Ureter (tissue), 1 donor: ENCODE results near the gene TMCO1. TPM values are rescaled to one million over a fixed set of nuclear protein-coding genes. Genes with fewer than 3 reads are reported as not detected.
"Not testable (repeated sequence)": the region's sequence is repeated elsewhere in the genome, so short reads cannot be mapped to it uniquely, and the experiment has no call there.

Experiments used
- DNase-seq: peaks from one replicate; pipeline ENCODE4 v3.0.0-alpha.2; 2020; ENCODE audit warnings: low spot score
- total RNA-seq: library from RNA; stranded (reverse); gene quantifications from one replicate; pipeline ENCODE4 v1.2.4, GENCODE V29; 2023
- donor health status: DM: yes; HTN: yes; CAD: no.

The TMCO1 gene, protein sequence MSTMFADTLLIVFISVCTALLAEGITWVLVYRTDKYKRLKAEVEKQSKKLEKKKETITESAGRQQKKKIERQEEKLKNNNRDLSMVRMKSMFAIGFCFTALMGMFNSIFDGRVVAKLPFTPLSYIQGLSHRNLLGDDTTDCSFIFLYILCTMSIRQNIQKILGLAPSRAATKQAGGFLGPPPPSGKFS
- 92.4 TPM for total RNA-seq

DNA sequence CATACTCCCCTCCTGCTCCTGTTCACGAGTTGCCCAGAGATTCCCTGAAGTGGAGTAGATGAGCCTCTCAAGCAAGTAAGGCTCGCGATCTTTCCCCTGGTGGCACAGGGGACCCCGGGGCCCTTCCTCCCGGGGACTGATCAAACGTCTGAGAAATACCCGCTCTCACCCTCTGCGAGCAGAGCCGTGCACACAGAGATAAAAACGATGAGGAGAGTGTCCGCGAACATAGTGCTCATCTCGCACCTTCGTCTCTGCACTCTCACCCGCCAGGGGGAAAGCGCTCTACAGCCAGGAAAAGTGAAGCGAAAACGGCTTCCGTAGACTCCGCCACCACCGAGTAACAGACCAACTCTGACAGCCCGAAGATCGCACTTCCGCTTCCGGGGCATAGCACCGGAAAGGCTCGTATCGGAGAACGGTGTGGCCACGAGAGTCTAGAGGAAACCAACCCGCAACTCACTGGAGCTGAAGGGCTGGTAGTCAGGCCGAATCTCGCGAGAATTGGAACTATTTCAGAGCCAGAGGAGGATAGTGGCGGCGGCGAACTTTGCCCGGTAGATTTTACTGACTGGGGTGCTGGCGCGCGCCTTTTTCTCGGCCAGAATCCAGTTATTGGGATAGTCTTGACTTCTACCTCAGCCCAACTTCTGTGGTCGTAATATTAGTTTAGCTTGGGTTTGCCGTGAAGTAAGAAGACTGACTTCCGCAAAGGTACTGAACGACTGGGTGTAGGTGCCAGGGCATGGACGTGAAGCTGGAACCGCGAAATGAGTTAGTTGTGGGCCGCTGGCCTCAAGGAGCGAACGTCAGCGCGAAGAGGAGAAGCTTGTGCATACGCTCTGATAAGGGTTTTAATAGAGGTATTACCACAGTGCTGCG lies at the start of gene TMCO1:
Gene TMCO1, minus strand, starts transcription at position 356 of the 882 bp plus-strand sequence. Its CDS starts 117 bp downstream, at position 239.
- DNase-seq, result peak; percentile 96

DNA sequence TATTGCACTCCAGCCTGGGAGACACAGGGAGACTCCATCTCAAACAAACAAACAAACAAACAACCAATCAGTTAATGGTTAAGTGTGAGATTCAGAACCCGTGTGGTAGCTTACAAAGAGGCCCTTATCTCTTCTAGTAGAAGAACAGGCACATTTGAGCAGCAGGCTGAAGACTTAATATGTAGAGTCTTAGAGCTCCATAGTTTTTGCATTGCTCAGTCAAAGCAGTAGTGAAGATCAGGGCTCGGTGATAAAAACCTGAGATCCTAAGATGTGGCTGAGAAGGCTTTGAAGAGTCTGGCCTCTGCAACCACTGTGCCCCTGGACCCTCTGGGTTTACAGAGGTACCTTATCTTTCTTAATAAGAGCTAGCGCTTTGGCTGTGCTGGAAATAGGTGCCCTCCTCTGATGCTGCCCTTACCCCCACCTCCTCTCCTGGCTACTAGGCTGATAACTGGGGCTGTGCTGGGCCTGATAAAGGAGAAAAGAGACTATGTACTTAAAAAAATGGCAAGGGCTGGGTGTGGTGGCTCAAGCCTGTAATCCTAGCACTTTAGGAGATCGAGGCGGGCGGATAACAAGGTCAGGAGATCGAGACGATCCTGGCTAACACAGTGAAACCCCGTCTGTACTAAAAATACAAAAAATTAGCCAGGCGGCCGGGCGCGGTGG lies 48.3 kb upstream of the TMCO1 start:
- no peak for DNase-seq

DNA sequence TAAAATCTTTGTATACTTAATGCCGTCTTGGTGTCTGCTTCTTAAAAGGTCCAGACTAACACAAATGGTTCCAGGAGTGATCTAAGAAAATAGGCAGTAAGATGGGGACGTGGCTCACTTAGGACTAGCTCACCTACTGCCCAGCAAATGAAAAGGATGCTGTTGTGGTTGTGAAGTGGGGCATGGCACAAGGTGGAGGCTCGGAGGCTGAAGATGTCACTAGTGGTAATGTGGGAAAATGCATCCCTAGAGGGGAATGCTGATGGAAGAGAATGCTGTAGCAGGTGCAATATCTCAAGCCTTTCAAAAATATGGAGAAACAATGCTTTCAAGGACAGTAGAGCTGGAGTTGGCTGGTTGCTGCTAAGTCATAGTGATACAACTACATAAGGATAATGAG lies 47.5 kb upstream of the TMCO1 start:
- DNase-seq, result no peak

DNA sequence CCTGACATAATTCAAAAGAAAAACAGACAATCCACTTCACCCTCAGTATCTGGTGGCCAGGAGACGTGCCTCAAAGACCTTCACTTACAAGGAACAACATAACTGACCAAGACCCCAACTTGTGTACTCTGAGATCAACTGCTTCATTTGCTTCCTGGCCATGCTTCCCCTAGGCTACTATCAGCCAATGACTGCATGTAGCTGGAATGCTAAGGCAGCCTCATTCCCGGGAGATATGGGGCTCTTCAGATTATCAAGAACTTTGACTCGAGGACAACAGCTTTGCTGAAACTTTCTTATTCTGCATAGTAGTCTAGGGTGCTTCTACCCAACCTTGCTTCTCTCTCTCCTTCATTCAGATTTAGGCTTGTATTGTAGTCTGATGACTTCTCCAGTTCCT lies 47.1 kb upstream of the TMCO1 start:
- DNase-seq, result no peak

DNA sequence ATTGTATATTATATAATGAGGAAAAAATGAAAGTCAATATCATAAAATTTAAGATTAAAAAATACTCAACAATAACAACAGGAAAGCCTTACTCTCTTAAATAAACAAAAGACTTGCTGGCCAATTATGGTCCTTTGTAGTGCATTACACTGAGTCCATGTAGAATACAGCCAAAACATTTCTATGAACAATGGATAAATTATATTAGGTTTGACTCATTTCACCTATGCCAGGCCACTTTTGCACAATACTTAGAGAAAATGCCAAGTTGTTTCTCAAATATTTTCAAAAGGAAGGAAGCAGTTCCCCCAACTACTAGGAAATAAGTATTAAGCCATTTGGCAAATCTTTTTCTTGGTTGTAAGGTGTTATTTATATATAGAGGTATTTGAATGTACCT lies 38.9 kb upstream of the TMCO1 start:
- DNase-seq, result no peak

DNA sequence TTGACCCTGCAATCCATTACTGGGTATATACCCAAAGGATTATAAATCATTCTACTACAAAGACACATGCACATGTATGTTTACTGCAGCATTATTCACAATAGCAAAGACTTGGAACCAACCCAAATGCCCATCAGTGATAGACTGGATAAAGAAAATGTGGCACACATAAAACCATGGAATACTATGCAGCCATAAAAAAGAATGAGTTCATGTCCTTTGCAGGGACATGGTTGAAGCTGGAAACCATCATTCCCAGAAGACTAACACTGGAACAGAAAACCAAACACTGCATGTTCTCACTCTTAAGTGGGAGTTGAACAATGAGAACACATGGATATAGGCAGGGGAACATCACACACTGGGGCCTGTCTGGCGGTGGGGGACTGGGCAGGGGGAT lies 35.8 kb upstream of the TMCO1 start:
- not testable (repeated sequence) for DNase-seq

DNA sequence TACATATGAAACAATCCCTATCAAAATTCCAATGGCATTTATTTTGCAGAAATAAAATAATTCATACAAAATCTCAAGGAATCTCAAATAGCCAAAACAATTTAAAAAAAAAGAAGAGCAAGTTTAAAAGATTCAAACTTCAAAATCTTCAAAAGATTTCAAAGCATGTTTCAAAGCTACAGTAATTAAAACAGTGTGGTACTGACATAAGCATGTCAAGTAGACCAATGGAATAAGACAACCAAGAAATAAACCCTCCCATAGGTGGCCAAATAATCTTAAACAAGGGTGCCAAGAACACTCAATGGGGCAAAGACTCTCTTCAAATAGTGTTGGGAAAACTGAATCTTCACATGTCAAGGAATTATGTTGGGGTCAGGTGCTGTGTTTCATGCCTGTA lies 30.7 kb upstream of the TMCO1 start:
- no peak for DNase-seq

DNA sequence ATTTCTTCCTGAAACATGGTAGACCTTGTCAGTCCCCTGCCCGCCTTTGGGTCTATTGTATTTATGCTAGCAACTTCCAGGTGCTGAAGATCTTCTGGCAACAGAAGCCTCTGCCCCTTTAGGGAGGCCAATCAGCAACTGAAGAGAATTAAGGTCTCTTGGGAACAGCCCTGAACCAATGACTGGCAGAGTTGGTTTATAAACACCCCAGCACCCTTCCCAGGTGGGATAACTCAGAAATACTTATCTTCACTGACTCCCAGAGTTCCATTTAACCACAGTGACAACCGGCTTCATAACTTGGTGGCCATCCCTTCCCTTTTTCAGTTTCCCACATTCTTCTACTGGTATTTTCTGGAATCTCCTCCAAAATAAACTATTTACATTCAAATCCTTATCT lies 27.2 kb upstream of the TMCO1 start:
- DNase-seq, result no peak

DNA sequence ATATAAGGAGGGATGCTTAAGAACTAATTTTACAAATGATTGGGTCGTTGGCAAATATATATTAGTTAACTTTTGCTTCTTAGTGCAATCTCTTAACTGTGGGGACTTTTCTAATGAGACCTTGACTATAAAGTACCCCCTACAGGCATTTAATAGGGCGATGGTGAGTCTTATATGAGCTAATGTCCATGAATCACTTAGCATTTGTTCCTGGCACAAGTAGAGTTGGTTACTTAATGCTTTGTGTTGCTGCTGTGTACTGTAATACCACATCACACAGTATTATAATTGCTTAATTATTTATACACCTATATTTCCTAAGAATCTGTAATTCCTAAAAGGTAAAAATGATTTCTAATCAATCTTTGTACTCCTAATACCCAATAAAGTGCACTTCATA lies 25.3 kb upstream of the TMCO1 start:
- no peak for DNase-seq

DNA sequence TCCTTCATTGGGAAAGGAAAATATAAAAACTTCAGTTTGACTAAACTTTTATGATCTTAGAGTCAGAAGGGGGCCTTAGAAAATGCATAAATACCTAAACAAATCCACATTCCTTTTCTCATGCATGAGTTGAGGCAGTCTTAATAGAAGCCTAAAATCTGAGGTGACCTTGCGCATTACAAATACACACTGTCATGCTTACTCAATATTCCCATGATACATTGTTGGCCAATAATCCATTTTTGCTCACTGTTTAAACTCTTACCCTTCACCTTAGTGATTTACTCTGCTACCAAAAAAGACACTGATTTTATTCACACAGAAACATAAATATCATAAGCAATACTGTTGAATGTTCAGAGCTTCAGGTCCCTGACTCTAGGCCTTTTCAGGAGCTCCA lies 19.1 kb upstream of the TMCO1 start:
- DNase-seq, result no peak

DNA sequence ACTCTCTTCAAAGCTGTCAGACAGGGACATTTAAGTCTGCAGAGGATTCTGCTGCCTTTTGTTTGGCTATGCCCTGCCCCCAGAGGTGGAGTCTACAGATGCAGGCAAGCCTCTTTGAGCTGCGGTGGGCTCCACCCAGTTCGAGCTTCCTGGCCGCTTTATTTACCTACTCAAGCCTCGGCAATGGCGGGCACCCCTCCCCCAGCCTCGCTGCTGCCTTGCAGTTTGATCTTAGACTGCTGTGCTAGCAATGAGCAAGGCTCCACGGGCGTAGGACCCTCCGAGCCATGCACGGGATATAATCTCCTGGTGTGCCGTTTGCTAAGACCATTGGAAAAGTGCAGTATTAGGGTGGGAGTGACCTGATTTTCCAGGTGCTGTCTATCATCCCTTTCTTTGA lies 14.9 kb upstream of the TMCO1 start:
- not testable (repeated sequence) for DNase-seq

DNA sequence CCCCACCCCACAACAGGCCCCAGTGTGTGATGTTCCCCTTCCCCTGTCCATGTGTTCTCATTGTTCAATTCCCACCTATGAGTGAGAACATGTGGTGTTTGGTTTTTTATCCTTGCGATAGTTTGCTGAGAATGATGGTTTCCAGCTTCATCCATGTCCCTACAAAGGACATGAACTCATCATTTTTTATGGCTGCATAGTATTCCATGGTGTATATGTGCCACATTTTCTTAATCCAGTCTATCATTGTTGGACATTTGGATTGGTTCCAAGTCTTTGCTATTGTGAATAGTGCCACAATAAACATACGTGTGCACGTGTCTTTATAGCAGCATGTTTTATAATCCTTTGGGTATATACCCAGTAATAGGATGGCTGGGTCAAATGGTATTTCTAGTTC lies 9.5 kb upstream of the TMCO1 start:
- not testable (repeated sequence) for DNase-seq

DNA sequence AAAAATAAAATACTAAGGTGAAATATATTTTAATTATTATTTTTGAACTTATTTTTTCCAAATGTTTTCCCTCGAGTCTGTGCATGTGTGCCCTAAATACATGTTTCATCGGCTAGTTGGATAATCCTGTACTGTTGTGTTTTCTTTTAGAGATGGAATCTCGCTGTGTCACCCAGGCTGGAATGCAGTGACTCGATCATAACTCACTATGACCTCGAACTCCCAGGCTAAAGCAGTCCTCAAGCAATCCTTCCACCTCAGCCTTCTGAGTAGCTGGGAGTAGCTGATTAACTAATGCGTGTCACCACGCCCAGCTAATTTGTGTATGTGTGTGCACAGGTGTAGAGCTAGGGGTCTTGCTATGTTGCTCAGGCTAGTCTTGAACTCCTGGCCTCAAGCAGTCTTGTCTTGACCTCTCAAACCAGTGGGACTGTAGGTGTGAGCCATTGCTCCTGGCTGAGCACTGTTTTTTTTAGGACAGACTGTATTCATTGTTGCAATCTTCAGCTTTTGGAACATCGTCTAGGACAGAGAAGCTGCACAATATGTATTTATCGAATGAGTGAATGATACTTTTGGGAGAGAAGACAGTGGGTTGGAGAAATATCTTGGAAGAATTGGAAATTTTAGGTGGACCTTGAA lies 4.8 kb upstream of the TMCO1 start:
- no peak for DNase-seq

DNA sequence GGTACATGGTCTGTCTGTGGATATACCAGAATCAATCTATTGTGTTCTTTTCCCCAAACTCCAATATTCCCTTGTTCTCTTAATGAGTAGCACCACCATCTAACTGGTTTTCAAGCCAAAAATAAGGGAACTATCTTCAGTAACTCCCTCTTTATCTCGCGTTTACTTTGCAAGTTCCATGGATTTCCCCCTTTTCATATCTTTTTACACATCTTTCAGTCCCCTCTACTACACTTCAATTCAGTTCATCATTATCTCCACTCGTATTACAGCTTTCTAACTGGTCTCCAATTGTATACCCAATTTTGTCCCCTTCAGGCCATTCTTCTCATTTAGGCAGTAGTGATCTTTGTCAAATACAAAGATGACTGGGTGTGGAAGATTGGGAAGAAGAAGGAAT lies 4.1 kb upstream of the TMCO1 start:
- no peak for DNase-seq

DNA sequence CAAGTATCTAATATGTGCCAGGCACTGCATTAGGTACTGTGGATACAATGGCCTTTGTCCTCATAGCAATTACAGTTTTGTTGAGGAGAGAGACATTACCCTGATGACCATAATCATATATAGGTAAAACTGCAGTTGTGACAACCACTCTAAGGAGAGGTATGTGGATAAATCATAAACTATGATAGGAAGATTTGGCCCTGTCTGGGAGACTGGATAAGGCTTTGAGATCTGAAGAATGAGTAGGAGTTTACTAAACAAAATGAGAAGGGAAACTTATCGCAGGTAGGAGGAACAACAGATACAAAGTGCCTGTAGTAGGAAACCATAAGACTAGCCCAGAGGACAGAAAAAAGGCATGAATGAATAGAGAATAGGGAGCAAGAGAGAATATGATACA lies 4.4 kb downstream of the TMCO1 start:
- no peak for DNase-seq

DNA sequence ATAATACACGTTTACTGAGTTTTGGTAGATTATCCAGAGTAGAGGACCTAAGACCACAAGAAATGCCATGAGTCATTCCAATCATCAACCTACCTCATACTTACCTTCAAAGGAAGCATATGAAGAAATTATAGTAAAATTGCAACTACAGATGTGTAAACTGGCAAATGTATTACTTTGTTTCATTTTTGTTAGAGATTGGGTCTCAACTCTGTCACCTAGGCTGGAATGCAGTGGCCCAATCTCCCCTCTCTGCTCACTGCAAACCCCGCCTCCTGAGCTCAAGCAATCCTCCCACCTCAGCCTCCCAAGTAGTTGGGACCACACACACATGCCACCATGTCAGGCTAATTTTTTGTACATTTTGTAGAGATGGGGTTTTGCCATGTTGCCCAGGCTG lies 5.2 kb downstream of the TMCO1 start:
- no peak for DNase-seq

DNA sequence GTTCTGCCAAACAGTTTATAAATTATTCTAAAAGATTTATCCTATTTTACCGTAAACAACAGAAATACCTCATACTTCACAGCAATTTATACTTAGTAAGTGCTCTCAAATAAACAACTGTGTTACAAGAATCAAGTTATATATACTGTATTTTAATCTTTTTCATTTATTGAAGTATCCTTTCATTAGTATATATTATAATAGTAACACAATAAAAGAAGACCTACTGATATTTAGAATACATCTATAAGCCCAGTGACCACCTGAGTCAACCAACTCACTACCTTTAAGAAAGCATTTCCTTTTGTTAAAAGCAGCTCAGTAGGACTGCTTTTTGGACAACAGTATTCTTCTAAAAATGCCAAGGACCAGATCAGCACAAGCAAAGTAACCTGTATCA lies 5.9 kb downstream of the TMCO1 start:
- no peak for DNase-seq

DNA sequence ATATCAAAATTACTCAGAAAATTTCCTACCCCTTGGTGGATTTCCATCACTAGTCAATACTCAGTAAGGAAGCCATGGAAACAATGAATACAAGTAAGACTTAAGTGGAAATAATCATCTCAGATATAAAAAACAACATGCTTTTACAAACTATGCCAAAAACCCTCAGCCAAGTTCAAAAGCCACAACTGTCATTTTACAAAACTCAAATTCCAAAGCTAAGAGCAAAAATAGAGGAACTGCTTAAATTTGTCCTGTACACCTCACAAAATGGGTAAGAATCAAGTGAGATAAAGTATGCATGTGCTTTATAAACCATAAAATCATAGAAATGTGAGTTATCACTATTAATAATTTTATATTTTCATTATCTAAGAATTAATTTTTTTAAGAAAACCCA lies 9.6 kb downstream of the TMCO1 start:
- no peak for DNase-seq

DNA sequence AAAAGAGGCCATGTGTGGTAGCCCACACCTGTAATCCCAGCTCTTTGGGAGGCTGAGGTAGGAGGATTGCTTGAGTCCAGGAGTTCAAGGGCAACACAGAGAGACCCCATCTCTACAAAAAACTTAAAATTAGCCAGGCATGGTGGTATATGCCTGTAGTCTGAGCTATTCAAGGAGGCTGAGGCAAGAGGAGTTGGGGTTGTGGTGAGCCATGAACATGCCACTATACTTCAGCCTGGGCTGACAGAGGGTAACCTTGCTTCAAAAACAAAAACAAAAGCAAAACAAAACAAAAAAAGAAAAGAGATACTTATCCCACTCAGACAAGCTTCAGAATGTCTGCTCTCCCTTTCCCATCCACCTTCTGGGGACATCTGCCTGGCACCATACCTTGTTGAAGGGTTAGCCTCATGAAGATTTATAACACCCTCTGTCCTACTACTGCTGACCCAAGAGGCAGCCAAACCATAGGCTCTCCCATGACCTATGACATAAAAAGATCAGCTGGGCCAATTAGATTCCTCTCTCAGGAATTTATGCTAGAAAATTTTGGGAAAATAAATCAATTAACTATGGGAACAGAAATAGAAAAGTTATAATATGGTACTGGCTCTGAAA lies 13.2 kb downstream of the TMCO1 start:
- no peak for DNase-seq

DNA sequence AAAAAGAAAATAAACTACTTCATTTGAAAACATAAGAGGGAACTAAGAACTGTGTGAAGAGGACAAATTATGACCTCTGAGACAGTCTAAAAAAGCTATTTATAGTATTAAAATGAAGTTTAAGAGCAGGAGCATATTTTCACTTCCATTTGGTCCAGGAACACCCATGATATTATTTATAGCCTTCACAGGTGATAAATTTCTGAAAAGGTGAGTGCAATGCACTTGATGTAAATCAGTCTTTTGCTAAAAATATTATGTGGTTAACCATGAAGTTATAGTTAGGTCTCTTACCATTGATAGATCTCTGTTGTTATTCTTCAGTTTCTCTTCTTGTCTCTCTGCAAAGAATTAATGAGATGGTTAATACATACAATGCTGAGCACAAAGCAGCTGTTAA lies 14.7 kb downstream of the TMCO1 start:
- no peak for DNase-seq

DNA sequence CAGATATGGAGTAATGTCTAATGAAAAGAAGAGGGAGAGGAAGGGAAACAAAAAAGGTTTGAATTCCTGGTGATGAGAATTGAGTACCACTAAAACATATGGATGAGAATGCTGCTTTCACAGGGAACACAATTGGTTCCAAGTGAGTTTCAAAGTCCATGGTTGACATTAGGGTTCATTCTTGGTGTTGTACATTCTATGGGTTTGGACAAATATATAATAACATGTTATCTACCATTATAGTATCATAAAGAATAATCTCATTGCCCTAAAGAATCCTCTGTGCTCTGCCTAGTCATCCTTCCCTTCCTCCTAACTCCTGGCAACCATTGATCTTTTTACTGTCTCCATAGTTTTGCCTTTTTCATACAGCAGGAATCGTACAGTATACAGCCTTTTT lies 20.1 kb downstream of the TMCO1 start:
- DNase-seq, result no peak
